ENCODE measurements around the gene ZNF281.

- TF ChIP-seq CTCF (IDR thresholded peaks at IDR 0.05) (no peak), POLR2A (IDR thresholded peaks at IDR 0.05) (no peak)
Observed at GRCh38 chr1:200378096-200378495, 31.7 kb downstream of the ZNF281 start.
